Left lung (tissue), 10 donors: ENCODE measurements around the gene FDX1. TPM values are rescaled to one million over a fixed set of nuclear protein-coding genes. Genes with fewer than 3 reads are reported as not detected.

Experiments
- ATAC-seq: fragments of 200-7000 bp; cut with Tn5 transposase; one replicate; pipeline ENCODE4 v1.9.1; 2020; ENCODE audit warnings: moderate library complexity
- DNase-seq, 4 donors: peaks; one replicate each; pipeline ENCODE4 v3.0.0-alpha.2; 2013 to 2020
- H3K27ac ChIP-seq, 2 donors: fragments of 200-600 bp; sonication (generic) in 1 of 2; one replicate each; pipeline versions ENCODE4 v1.5.0 to v1.8.0; 2020 to 2021
- H3K27me3 ChIP-seq, 2 donors: fragments of 200-600 bp; sonication (generic) in 1 of 2; one replicate each; pipeline versions ENCODE4 v1.5.0 to v1.8.0; 2020 to 2021
- H3K36me3 ChIP-seq, 2 donors: fragments of 200-600 bp; sonication (generic) in 1 of 2; one replicate each; pipeline versions ENCODE4 v1.5.0 to v1.8.0; 2020 to 2021
- H3K4me1 ChIP-seq, 2 donors: fragments of 200-600 bp; one replicate each; pipeline ENCODE4 v1.8.0; 2021
- H3K4me3 ChIP-seq, 2 donors: fragments of 200-600 bp; sonication (generic) in 1 of 2; one replicate each; pipeline versions ENCODE4 v1.5.0 to v1.8.0; 2020 to 2021; ENCODE audit warnings: mild to moderate bottlenecking in 1 of 2
- H3K9me3 ChIP-seq, 2 donors: fragments of 200-600 bp; sonication (generic) in 1 of 2; one replicate each; pipeline versions ENCODE4 v1.5.0 to v1.8.0; 2020 to 2021
- CTCF ChIP-seq, 2 donors: fragments of 200-600 bp; sonication (generic) in 1 of 2; IDR thresholded peaks; one replicate each; pipeline versions ENCODE4 v1.5.0 to v1.8.0; 2021; ENCODE audit warnings: antibody characterized with exemption in 2 of 2
- intact Hi-C, 2 donors: fragments of 100-400 bp; cut with DNase I; formaldehyde crosslinking; loops; one replicate each; pipeline versions ENCODE4 v1.11.2 to v1.14.2; 2022
- polyA plus RNA-seq, 6 donors: library from polyadenylated mRNA; unstranded; fragments of 120-200 nt; gene quantifications; one replicate each; pipeline ENCODE4 v1.2.1, GENCODE V29; 2013; ENCODE audit not compliant: insufficient read length in 6 of 6
- total RNA-seq, 2 donors: library from RNA; stranded (reverse); fragmentation: NEBNext Ultra II Directional; extraction: Animal tissue kit (Norgen Biotek cat#: 25700); gene quantifications; one replicate each; pipeline ENCODE4 v1.2.1, GENCODE V29; 2021
- donor health status: DM: no; HTN: yes; CAD: no.
- donor health status: DM: no; HTN: no; CAD: no.

FDX1 gene
- total and polyA plus RNA-seq, 8 donors, result 16.0 to 19.0 (median 16.7) TPM

- H3K4me1 ChIP-seq, result no peaks in the 10 kb centered on the region
- no peak overlapping the region for H3K4me3 ChIP-seq
- H3K27ac ChIP-seq, result no peak overlapping the region
- peaks cover 0 to under 1% of the 10 kb centered on the region in 2 donors for H3K36me3 ChIP-seq
- no peak for TF ChIP-seq CTCF (IDR thresholded peaks at IDR 0.05)
- intact Hi-C loops, result no loop called here
- ATAC-seq (no peak), DNase-seq (no peak)
- H3K9me3 ChIP-seq, result no peaks in the 10 kb centered on the region
- no peaks in the 10 kb centered on the region for H3K27me3 ChIP-seq
Observed at GRCh38 chr11:110454609-110455008, 24.9 kb downstream of the FDX1 start.

GRCh38 chr11:110455718-110456117, 26.0 kb downstream of the FDX1 start:
- no peak for DNase-seq
- no peak overlapping the region for H3K27ac ChIP-seq
- no peaks in the 10 kb centered on the region for H3K27me3 ChIP-seq
- H3K36me3 ChIP-seq, result peaks cover 0 to 9% of the 10 kb centered on the region in 2 donors
- ATAC-seq, result no peak
- no peak overlapping the region for H3K4me3 ChIP-seq
- intact Hi-C loops, result no loop called here
- no peak for TF ChIP-seq CTCF (IDR thresholded peaks at IDR 0.05)
- no peaks in the 10 kb centered on the region for H3K4me1 ChIP-seq
- no peaks in the 10 kb centered on the region for H3K9me3 ChIP-seq

DNA sequence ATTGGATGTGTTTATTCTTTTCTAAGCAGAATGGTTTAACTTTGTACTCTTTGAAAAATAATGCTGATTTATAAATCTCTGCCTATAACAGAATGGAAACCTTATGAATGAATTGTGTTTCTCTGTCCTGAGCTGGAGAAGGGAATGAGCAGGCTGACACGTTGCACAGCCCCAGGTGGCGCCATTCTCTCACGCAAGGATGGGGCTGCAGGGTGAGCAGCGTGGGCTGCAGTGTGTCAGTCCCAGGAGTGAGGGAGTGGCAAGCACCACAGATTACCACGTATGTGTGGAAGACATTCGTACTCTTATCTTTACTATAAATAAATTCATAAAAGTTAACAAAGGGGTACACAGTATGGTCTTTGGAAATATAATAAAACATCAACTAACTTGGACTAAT, 33.4 kb downstream of the FDX1 start:
- ATAC-seq (peak; percentile 91), DNase-seq (peak in 3 of 4 donors; percentile 54 to 82 (median 79))
- intact Hi-C loops, result no loop called here
- Histone ChIP-seq H3K4me1 (no peaks in the 10 kb centered on the region), H3K27me3 (no peaks in the 10 kb centered on the region), H3K36me3 (peaks cover 0 to 23% of the 10 kb centered on the region in 2 donors), H3K27ac (no peak overlapping the region), H3K9me3 (no peaks in the 10 kb centered on the region), H3K4me3 (no peak overlapping the region)
- peak; percentile 40 to 44 for TF ChIP-seq CTCF (IDR thresholded peaks at IDR 0.05)

DNA sequence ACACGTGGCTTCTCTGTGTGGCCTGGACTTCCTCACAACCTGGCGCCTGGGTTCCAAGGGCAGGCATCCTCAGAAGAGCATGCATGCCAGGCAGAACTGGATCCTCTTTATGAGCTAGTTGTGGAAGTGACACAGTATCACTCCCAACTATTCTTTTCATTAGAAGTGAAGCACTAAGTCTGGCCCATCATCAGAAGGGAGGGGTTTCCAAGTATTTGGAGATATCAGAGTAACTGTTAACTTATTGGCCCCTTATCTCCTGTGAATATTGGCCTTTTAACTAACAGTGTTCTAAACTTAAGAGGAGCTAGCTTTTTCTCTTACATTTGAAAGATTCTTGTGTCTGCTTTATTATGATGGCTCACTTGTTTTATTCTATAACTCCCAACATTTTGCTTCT, 35.5 kb downstream of the FDX1 start:
- Histone ChIP-seq H3K9me3 (no peaks in the 10 kb centered on the region), H3K4me3 (no peak overlapping the region), H3K27me3 (no peaks in the 10 kb centered on the region), H3K36me3 (peaks cover 0 to 16% of the 10 kb centered on the region in 2 donors), H3K4me1 (no peaks in the 10 kb centered on the region), H3K27ac (no peak overlapping the region)
- no peak for TF ChIP-seq CTCF (IDR thresholded peaks at IDR 0.05)
- DNase-seq (no peak), ATAC-seq (no peak)
- intact Hi-C loops, result no loop called here

DNA sequence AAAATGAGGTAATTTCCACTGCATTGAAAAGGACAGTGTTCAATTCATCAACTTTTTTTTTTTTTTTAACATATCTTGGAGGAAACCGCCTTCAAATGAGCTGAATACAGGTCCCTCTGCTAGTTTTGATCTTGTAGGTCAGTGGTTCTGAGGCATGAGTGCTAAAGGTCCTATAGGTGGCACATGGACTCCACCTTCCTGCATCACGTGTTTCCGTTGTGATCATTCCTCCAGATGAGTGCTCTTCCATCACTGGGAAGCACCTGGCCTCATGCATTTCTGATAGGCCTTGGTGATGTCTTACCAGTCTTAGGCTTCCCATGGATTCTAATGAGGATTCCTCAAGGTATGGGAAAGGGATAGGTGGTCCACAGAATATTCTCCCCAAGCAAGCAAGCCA, 37.8 kb downstream of the FDX1 start:
- no peaks in the 10 kb centered on the region for H3K9me3 ChIP-seq
- peaks cover 0 to 14% of the 10 kb centered on the region in 2 donors for H3K36me3 ChIP-seq
- no peak for DNase-seq
- H3K4me1 ChIP-seq, result peaks cover 0 to 2% of the 10 kb centered on the region in 2 donors
- intact Hi-C loops, result no loop called here
- H3K27me3 ChIP-seq, result no peaks in the 10 kb centered on the region
- H3K4me3 ChIP-seq, result no peak overlapping the region
- ATAC-seq, result no peak
- H3K27ac ChIP-seq, result no peak overlapping the region
- TF ChIP-seq CTCF (IDR thresholded peaks at IDR 0.05), result no peak
